Activated CD4-positive, CD25-positive, alpha-beta regulatory T cell treated with anti-CD3 and anti-CD28 coated beads, Interleukin-2, amount 50 U/mL, for 24 hours (primary cell): ENCODE results near the gene MAG.
A peak's percentile ranks its signal among the peaks of the same experiment; 100 is the strongest.

Experiments used
- ATAC-seq, 2 donors: fragments of 150-1000 bp; cut with Tn5 transposase; one replicate each; pipeline ENCODE4 v1.10.0; 2021; ENCODE audit warnings: mild to moderate bottlenecking in 1 of 2, moderate library complexity in 1 of 2

Gene MAG, protein sequence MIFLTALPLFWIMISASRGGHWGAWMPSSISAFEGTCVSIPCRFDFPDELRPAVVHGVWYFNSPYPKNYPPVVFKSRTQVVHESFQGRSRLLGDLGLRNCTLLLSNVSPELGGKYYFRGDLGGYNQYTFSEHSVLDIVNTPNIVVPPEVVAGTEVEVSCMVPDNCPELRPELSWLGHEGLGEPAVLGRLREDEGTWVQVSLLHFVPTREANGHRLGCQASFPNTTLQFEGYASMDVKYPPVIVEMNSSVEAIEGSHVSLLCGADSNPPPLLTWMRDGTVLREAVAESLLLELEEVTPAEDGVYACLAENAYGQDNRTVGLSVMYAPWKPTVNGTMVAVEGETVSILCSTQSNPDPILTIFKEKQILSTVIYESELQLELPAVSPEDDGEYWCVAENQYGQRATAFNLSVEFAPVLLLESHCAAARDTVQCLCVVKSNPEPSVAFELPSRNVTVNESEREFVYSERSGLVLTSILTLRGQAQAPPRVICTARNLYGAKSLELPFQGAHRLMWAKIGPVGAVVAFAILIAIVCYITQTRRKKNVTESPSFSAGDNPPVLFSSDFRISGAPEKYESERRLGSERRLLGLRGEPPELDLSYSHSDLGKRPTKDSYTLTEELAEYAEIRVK

DNA sequence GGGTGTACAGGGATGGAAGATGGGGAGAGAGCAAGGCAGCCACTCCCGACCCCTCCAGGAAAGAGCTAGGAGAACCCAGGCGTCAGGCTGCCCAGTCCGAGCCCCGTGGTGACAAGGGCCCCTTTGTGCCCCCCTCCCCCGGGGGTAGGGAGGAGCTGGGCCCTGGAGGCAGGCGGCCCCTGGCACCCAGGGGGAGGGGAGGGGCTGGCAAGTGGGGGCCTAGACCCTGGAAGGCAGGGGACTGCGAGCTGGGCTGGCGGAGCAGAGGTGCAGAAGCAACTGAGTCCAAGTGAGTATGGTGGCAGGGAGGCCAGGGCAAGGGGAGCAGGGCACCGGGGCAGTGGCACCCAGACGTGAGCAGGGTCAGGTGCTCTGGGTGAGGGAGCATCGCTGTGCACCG, at the start of gene MAG:
MAG (plus strand) TSS at position 246 of the 400 bp plus-strand sequence. CDS start 3,248 bp downstream, outside the sequence.
- no peak for ATAC-seq

GRCh38 chr19:35246466-35247092, 45.4 kb upstream of the MAG start:
- ATAC-seq, result no peak

GRCh38 chr19:35247526-35248309, 44.2 kb upstream of the MAG start:
- ATAC-seq, result peak; percentile 34 to 54

DNA sequence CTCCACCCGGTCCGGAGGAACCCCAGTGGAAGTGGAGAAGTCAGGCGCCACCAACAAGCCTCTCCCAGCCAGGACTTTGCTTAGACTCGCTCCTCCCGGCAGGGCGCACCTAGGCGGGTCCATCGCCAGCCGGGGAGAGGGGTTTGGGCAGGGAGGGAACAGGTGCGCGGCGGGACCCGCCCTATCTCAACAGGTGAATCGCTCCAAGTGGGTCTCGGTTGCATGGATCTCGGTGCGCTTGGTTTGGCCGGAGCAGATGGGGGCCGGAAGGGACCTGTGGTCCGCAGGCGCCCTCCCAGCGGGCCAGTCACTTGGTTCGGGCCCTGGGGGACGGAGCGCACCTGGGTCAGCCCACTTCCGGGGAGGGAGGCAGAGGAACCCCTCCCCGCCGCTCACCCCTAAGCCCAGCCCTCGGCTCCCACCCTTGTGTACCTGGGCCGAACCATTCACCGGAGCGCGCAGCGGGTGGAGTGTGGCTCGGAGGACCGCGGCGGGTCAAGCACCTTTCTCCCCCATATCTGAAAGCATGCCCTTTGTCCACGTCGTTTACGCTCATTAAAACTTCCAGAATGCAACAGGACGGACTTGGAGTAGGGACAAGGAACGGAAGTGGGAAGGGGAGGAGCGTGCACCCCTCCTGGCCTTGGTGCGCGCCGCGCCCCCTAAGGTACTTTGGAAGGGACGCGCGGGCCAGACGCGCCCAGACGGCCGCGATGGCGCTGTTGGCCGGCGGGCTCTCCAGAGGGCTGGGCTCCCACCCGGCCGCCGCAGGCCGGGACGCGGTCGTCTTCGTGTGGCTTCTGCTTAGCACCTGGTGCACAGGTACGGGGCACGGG, 43.4 kb upstream of the MAG start, which contains the start of gene LSR:
LSR (plus strand) TSS at position 693 of the 836 bp plus-strand sequence; CDS start at position 714, 21 bp downstream.
- peak; percentile 89 to 92 for ATAC-seq

GRCh38 chr19:35249146-35249847, 42.7 kb upstream of the MAG start:
- ATAC-seq, result no peak

DNA sequence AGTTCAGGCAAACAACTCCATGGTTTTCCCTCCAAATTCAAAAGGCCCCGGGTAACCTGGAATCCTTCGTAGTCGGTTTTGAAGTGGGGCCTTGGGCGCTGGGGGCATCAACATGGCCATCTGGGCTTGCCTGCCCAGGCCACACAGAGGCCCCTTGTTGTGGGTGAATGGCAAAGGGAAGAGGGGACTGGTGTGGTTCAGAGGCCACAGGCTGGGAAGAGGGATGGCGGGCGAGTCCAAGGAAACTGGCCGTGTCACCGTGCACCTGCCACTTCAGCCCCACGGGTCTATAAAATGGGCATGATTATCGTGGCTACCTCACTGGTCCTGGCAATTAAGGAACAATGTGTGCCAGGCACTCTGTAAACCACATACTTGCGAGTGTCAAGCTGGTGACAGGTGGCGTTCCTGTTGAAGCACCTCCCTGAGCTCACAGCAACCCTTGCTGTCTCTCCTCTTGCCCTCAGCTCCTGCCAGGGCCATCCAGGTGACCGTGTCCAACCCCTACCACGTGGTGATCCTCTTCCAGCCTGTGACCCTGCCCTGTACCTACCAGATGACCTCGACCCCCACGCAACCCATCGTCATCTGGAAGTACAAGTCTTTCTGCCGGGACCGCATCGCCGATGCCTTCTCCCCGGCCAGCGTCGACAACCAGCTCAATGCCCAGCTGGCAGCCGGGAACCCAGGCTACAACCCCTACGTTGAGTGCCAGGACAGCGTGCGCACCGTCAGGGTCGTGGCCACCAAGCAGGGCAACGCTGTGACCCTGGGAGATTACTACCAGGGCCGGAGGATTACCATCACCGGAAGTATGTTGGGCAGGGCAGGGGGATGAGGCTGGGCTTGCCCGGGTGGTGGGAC, 41.9 kb upstream of the MAG start:
- no peak for ATAC-seq

DNA sequence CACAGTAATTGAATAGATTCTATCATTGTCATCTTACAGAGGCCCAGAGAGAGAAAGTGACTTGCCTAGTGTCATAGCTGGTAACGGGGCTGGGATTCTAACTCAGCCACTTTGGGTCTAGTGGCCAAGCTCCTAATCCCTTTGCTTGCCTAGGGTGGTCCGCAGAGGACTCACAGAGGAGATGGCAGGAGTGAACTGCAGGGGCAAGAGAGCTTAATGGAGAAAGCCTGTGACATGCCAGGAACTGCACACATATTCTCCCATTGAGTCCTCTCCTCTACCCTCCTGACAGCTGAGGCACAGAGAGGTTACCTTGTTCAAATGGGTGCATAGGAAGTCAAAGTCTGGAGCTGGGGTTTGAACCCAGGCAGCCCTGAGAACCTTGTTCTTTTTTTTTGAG, 40.5 kb upstream of the MAG start:
- ATAC-seq, result no peak

GRCh38 chr19:35253316-35254286, 38.4 kb upstream of the MAG start:
- ATAC-seq, result no peak

DNA sequence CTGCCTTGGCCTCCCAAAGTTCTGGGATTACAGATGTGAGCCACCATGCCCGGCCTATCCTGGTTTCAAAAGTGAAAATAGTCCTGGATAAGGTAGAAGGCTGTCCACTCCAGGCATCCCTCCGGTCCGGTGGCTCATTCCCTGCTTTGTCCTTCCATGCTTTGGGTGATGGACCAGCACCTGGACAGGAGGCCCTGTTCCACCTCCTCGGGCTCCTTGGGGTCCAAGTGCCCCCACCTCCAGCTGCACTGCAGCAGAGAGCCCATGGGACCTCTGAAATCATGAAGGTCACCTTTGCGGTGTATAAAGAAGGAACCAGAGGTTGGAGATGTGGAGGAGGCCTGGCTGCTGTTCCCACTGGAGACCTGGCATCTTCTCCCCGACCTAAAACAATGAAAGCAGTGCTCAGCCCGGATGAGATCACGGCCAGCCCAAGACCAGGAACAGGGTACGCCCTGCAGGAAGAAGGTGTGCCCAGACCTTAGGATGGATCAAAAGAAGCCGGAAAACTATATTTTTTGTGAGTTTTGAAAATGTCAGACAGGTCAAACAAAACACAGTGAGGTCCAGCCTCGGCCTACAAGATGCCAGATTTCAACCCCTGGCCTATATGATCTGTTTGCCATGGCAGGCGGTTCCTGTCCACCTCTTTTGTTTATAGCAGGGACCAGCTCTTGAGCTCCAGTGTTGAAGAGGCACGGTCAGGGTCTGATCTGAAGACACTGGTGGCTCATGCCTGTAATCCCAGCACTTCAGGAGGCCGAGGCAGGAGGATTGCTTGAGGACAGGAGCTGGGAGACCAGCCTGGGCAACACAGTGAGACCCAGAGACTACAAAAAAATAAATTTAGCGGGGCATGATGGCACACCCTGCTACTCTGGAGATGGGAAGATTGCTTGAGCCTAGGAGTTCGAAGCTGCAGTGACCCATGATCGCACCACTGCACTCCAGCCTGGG, 37.3 kb upstream of the MAG start:
- ATAC-seq, result no peak

- ATAC-seq, result no peak
Observed at GRCh38 chr19:35256566-35256965, 35.4 kb upstream of the MAG start.

DNA sequence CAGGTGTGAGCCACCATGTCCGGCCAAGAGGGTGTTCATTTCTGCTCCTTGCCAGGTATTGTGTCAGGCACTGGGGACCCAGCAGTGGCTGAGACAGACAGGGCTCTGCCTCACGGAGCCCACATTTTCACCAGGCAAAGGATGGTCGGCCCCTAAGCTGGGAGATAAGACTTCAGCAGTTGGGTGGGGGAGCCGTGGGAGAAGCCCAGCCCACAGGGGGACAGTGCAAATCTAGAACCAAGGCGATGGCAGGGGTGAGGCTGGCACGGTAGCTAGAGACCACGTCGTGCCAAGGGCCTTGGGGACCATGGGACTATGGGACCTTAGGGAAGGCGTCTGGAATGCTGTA, 34.9 kb upstream of the MAG start:
- ATAC-seq, result no peak

- ATAC-seq, result no peak
Observed at GRCh38 chr19:35260694-35261304, 31.2 kb upstream of the MAG start.

- no peak for ATAC-seq
Observed at GRCh38 chr19:35261356-35262100, 30.4 kb upstream of the MAG start.

DNA sequence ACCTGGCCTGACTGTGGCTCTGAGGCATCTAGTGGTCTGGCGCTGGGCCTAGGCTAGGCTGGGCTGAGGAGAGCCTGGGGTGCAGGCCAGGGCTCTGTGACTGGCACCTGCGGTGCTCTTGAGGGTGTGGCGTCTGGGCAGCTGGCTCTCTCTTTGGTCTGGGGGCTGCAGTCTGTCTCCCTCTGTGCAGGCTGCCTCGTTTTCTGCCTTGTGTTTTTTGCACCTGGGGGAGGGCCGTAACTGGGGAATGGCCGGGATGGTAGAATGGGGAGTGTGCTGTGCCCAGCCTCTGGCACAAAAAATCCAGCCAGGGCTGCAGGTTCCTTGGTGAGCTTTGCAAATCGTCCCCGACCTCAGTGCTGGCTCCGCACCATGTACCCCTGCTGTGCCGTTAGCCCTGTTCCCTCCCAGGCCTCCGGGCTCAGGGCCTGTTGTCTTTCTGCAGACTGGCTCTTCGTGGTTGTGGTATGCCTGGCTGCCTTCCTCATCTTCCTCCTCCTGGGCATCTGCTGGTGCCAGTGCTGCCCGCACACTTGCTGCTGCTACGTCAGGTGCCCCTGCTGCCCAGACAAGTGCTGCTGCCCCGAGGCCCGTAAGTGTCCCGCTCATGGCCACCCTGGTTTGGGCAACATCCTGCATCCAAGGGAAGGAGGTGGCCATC, 29.7 kb upstream of the MAG start:
- no peak for ATAC-seq

GRCh38 chr19:35264268-35265125, 27.5 kb upstream of the MAG start:
- ATAC-seq, result no peak
